ENCODE measurements around the gene GPD1L. TPM values are rescaled to one million over a fixed set of nuclear protein-coding genes. Genes with fewer than 3 reads are reported as not detected.

The GPD1L gene
- total RNA-seq, 1 donor from 2014 or later, result 13.0 TPM

DNA sequence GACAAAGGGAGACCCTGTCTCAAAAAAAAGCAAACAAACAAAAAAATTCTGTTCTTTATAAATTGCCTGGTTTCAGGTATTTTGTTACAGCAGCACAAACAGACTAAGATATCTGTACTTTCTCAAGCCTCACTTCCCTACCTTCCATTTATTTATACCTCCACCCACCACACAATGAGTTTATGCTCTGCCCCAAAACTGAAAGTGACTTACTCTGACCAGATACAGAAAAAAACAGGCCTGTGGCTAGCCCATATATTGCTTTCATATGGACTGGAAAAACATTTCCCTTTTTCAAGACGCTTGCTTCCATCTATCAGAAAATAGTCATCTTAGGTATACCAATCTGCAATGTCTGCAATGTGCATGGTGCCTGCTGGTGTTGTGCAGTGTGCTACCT lies 8.7 kb upstream of the GPD1L start:
- peaks cover 33% of the 10 kb centered on the region for H3K9me3 Mint-ChIP-seq (ENCODE audit: low read depth)
- no peak for DNase-seq (ENCODE audit: low spot score)
- no peak overlapping the region for H3K27ac Mint-ChIP-seq (ENCODE audit: unreplicated experiment)
- H3K27me3 Mint-ChIP-seq (ENCODE audit: low read depth), result peaks cover 13% of the 10 kb centered on the region
- peaks cover 15% of the 10 kb centered on the region for H3K36me3 Mint-ChIP-seq (ENCODE audit: low read depth)
- TF ChIP-seq CTCF (IDR thresholded peaks at IDR 0.05), result no peak
- no peak overlapping the region for H3K4me3 Mint-ChIP-seq (ENCODE audit: unreplicated experiment)
- no peaks in the 10 kb centered on the region for H3K4me1 Mint-ChIP-seq (ENCODE audit: low read depth)

GRCh38 chr3:32098528-32098927 lies 7.9 kb upstream of the GPD1L start:
- Mint-ChIP-seq H3K27ac (ENCODE audit: unreplicated experiment) (no peak overlapping the region), H3K27me3 (ENCODE audit: low read depth) (peaks cover 9% of the 10 kb centered on the region), H3K4me3 (ENCODE audit: unreplicated experiment) (no peak overlapping the region), H3K9me3 (ENCODE audit: low read depth) (peaks cover 33% of the 10 kb centered on the region), H3K36me3 (ENCODE audit: low read depth) (peaks cover 15% of the 10 kb centered on the region), H3K4me1 (ENCODE audit: low read depth) (no peaks in the 10 kb centered on the region)
- no peak for TF ChIP-seq CTCF (IDR thresholded peaks at IDR 0.05)
- DNase-seq (ENCODE audit: low spot score), result no peak

- Mint-ChIP-seq H3K36me3 (ENCODE audit: low read depth) (peaks cover 17% of the 10 kb centered on the region), H3K27me3 (ENCODE audit: low read depth) (no peaks in the 10 kb centered on the region), H3K27ac (ENCODE audit: unreplicated experiment) (no peak overlapping the region), H3K9me3 (ENCODE audit: low read depth) (peaks cover 42% of the 10 kb centered on the region), H3K4me3 (ENCODE audit: unreplicated experiment) (no peak overlapping the region), H3K4me1 (ENCODE audit: low read depth) (no peaks in the 10 kb centered on the region)
- no peak for TF ChIP-seq CTCF (IDR thresholded peaks at IDR 0.05)
- no peak for DNase-seq (ENCODE audit: low spot score)
These were observed 6.0 kb upstream of the GPD1L start for GRCh38 chr3:32100465-32100864.

DNA sequence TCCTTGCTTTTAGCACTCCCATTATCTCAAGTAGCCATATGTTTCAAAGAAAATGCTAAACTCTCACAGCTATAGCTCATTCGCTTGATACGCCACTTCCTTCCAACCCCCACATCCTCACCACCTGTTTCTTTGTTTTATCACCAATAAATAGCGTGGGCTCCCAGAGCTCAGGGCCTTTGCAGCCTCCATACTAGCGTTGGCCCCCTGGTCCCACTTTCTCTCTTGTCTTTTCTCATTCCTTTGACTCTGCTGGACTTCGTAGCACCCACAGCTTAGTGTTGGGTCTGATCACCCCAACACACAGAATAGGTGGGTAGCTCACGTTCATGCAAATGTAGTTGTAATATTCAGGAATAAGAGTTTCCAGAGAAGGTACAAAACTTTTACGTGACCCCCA lies 4.1 kb upstream of the GPD1L start:
- Mint-ChIP-seq H3K36me3 (ENCODE audit: low read depth) (peaks cover 17% of the 10 kb centered on the region), H3K4me1 (ENCODE audit: low read depth) (peaks cover 8% of the 10 kb centered on the region), H3K27me3 (ENCODE audit: low read depth) (no peaks in the 10 kb centered on the region), H3K4me3 (ENCODE audit: unreplicated experiment) (no peak overlapping the region), H3K9me3 (ENCODE audit: low read depth) (peaks cover 42% of the 10 kb centered on the region), H3K27ac (ENCODE audit: unreplicated experiment) (no peak overlapping the region)
- TF ChIP-seq CTCF (IDR thresholded peaks at IDR 0.05), result no peak
- no peak for DNase-seq (ENCODE audit: low spot score)

DNA sequence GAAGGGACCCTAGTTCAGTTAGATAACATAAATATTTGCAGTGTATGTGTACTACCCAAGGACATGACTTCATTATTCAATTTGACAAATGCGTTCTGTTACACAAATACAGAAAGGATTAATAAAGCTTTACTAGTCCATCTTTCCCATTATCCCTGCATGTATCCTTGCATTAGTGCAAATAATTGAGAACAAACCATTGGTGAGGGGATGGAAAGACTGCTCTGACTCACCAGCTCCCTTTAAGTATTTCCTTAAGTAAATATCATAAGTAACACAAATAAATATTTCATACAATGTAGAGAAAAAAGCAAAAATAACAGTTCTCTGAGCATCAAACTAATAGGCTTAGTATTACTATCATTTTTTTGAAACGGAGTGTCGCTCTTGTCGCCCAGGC lies 1.9 kb upstream of the GPD1L start:
- peak overlapping the region; percentile 79 for H3K27ac Mint-ChIP-seq (ENCODE audit: unreplicated experiment)
- H3K4me1 Mint-ChIP-seq (ENCODE audit: low read depth), result peaks cover 19% of the 10 kb centered on the region
- H3K4me3 Mint-ChIP-seq (ENCODE audit: unreplicated experiment), result no peak overlapping the region
- H3K36me3 Mint-ChIP-seq (ENCODE audit: low read depth), result peaks cover 14% of the 10 kb centered on the region
- no peak for TF ChIP-seq CTCF (IDR thresholded peaks at IDR 0.05)
- no peak for DNase-seq (ENCODE audit: low spot score)
- no peaks in the 10 kb centered on the region for H3K27me3 Mint-ChIP-seq (ENCODE audit: low read depth)
- peaks cover 32% of the 10 kb centered on the region for H3K9me3 Mint-ChIP-seq (ENCODE audit: low read depth)

Measured in chondrocyte (in vitro differentiated cells).